Uterus (tissue), 2 donors: Measurements from ENCODE around the gene MARK2.

ENCODE experiments used
- CTCF ChIP-seq, 4 experiments: fragments of 200-600 bp in 2 of 4; fragments of 450-650 bp in 2 of 4; sonication (generic) in 2 of 4; IDR thresholded peaks; one replicate each; pipeline ENCODE4 v1.5.1; 2016 to 2019; ENCODE audit warnings: antibody characterized with exemption in 4 of 4, mild to moderate bottlenecking in 2 of 4, moderate library complexity in 1 of 4
- POLR2A ChIP-seq, 2 donors: fragments of 450-650 bp; IDR thresholded peaks; one replicate each; pipeline ENCODE4 v1.6.1; 2016; ENCODE audit warnings: antibody characterized with exemption in 2 of 2, mild to moderate bottlenecking in 1 of 2, moderate library complexity in 1 of 2

- no peak for TF ChIP-seq CTCF (IDR thresholded peaks at IDR 0.05)
- no peak for TF ChIP-seq POLR2A (IDR thresholded peaks at IDR 0.05)
These were observed 34.4 kb downstream of the MARK2 start for GRCh38 chr11:63873311-63873710.
